Heart left ventricle (tissue), 16 donors: ENCODE measurements around the gene DNAH17. TPM values are rescaled to one million over a fixed set of nuclear protein-coding genes. Genes with fewer than 3 reads are reported as not detected.

ENCODE experiments used
- ATAC-seq, 4 donors: fragments of 200-7000 bp; cut with Tn5 transposase; one replicate each; pipeline ENCODE4 v1.9.1; 2020 to 2022; ENCODE audit warnings: moderate library complexity in 4 of 4, mild to moderate bottlenecking in 3 of 4, moderate number of reproducible peaks in 1 of 4
- DNase-seq, 5 donors: peaks; one replicate each; pipeline ENCODE4 v3.0.0-alpha.2; 2020
- H3K27ac ChIP-seq, 12 donors: fragments of 200-600 bp; sonication (generic) in 4 of 12; one replicate each; pipeline versions ENCODE4 v1.5.0 to v1.8.0; 2016 to 2022; ENCODE audit warnings: mild to moderate bottlenecking in 2 of 12
- H3K27me3 ChIP-seq, 9 donors: fragments of 200-600 bp; sonication (generic) in 2 of 9; one replicate each; pipeline versions ENCODE4 v1.5.1 to v1.8.0; 2016 to 2022; ENCODE audit warnings: mild to moderate bottlenecking in 3 of 9
- H3K36me3 ChIP-seq, 9 donors: fragments of 200-600 bp; sonication (generic) in 2 of 9; one replicate each; pipeline versions ENCODE4 v1.5.0 to v1.8.0; 2018 to 2022; ENCODE audit warnings: mild to moderate bottlenecking in 2 of 9
- H3K4me1 ChIP-seq, 12 donors: fragments of 200-600 bp; sonication (generic) in 4 of 12; one replicate each; pipeline versions ENCODE4 v1.5.0 to v1.8.0; 2016 to 2022; ENCODE audit warnings: mild to moderate bottlenecking in 3 of 12
- H3K4me3 ChIP-seq, 12 donors: fragments of 200-600 bp; sonication (generic) in 4 of 12; one replicate each; pipeline versions ENCODE4 v1.5.0 to v1.8.0; 2017 to 2022; ENCODE audit warnings: mild to moderate bottlenecking in 9 of 12, moderate library complexity in 4 of 12
- H3K9me3 ChIP-seq, 12 donors: fragments of 200-600 bp; sonication (generic) in 4 of 12; one replicate each; pipeline versions ENCODE4 v1.5.0 to v1.8.0; 2016 to 2022; ENCODE audit warnings: mild to moderate bottlenecking in 1 of 12
- CTCF ChIP-seq, 12 donors: fragments of 200-600 bp; sonication (generic) in 4 of 12; IDR thresholded peaks; one replicate each; pipeline versions ENCODE4 v1.5.0 to v1.8.0; 2018 to 2022; ENCODE audit warnings: antibody characterized with exemption in 12 of 12, mild to moderate bottlenecking in 5 of 12
- POLR2A ChIP-seq, 2 donors: fragments of 450-650 bp; IDR thresholded peaks; one replicate each; pipeline ENCODE4 v1.6.1; 2017; ENCODE audit warnings: antibody characterized with exemption in 2 of 2, mild to moderate bottlenecking in 2 of 2, moderate library complexity in 2 of 2
- WGBS, 4 donors: extraction: QIAGEN DNeasy Blood & Tissue Kit in 2 of 4; methylation state at CpG; one replicate each; pipeline versions ENCODE4 v1.1.5 to v1.1.7; 2013 to 2018; 5-methylcytosine and 5-hydroxymethylcytosine counted together
- intact Hi-C, 10 donors: fragments of 100-400 bp; cut with DNase I; formaldehyde crosslinking; loops; one replicate each; pipeline versions ENCODE4 v1.11.1 to v1.14.2; 2022
- polyA plus RNA-seq, 2 donors: library from polyadenylated mRNA; stranded (reverse); fragments of 200-250 nt; gene quantifications; one replicate each; pipeline ENCODE4 v1.2.3, GENCODE V29; 2013
- total RNA-seq, 9 donors: library from RNA; depleted of rRNA in 2 of 9; stranded (reverse); fragments of >200 nt in 2 of 9; fragmentation: NEBNext Ultra II Directional in 3 of 9; extraction: Animal tissue kit (Norgen Biotek cat#: 25700) in 3 of 9; gene quantifications; one replicate each; pipeline versions ENCODE4 v1.1.0 to v1.2.4, GENCODE V29; 2016 to 2023
- donor health status: ischemic (EF 13 %, LVEDD 7.1; RV severe dilation, severe dysfunction).
- donor health status: healthy with polysubstance abuse.
- donor health status: DM: no; HTN: yes; CAD: no.
- donor health status: DM: no; HTN: no; CAD: no.
- donor health status: ischemic (EF 25% LVEDD 6.9; RV normal size, moderate dysfunction).
- donor health status: ischemic (EF 25% LVEDD 5.7; RV mildly dilated, moderate dysfunction).
- donor health status: healthy.
- donor health status: DM: yes; HTN: yes; CAD: no.
- donor health status: ischemic (EF 35%, LVEDD 5.7; RV mildly dilated, moderate dysfunction).
- donor health status: nonischemic (EF 11% LVEDD 7.7; RV severe dilation, severe dysfunction).
- donor health status: DM: yes; HTN: yes; CAD: no.
- donor health status: PGD.
- donor health status: ischemic (EF 29% LVEDD 5.4; RV normal size, mild dysfunction).
- donor health status: nonischemic (EF 23%, LVEDD 6.1; RV moderate dilation, normal function).

DNAH17 gene
- total and polyA plus RNA-seq, 11 donors, result 0.02 to 0.63 (median 0.17) TPM; not detected in 4

GRCh38 chr17:78559749-78560368, 17.3 kb downstream of the DNAH17 start:
- Histone ChIP-seq H3K27me3 (peaks cover 0 to 3% (median 0%) of the 10 kb centered on the region in 9 donors), H3K36me3 (no peaks in the 10 kb centered on the region), H3K27ac (no peak overlapping the region), H3K4me3 (no peak overlapping the region), H3K4me1 (peaks cover 0 to 14% (median 5%) of the 10 kb centered on the region in 12 donors), H3K9me3 (no peaks in the 10 kb centered on the region)
- no peak for TF ChIP-seq CTCF (IDR thresholded peaks at IDR 0.05)
- no peak for TF ChIP-seq POLR2A (IDR thresholded peaks at IDR 0.05)
- DNase-seq, result peak in 1 of 5 donors; percentile 54
- ATAC-seq, result no peak
- intact Hi-C loops, result no loop called here
- 59 to 71% (median 65%) methylated on average over 17 of the region's 17 CpGs for WGBS, 4 donors

- peak in 1 of 5 donors; percentile 3 for DNase-seq
- Histone ChIP-seq H3K27me3 (peaks cover 0 to 5% (median 0%) of the 10 kb centered on the region in 9 donors), H3K27ac (no peak overlapping the region), H3K4me1 (peaks cover 0 to 13% (median 5%) of the 10 kb centered on the region in 12 donors), H3K9me3 (no peaks in the 10 kb centered on the region), H3K4me3 (no peak overlapping the region), H3K36me3 (no peaks in the 10 kb centered on the region)
- ATAC-seq, result no peak
- intact Hi-C loops, result no loop called here
- TF ChIP-seq POLR2A (IDR thresholded peaks at IDR 0.05) (no peak), CTCF (IDR thresholded peaks at IDR 0.05) (no peak)
- 83 to 87% (median 87%) methylated on average over 5 of the region's 5 CpGs for WGBS, 4 donors
These were observed 18.2 kb downstream of the DNAH17 start for GRCh38 chr17:78558989-78559388.

- WGBS, 4 donors, result 71 to 84% (median 79%) methylated on average over 10 of the region's 10 CpGs
- no peaks in the 10 kb centered on the region for H3K9me3 ChIP-seq
- H3K27ac ChIP-seq, result no peak overlapping the region
- peaks cover 0 to 5% (median 0%) of the 10 kb centered on the region in 9 donors for H3K27me3 ChIP-seq
- intact Hi-C loops, result no loop called here
- TF ChIP-seq CTCF (IDR thresholded peaks at IDR 0.05), result no peak
- H3K4me3 ChIP-seq, result no peak overlapping the region
- DNase-seq, result peak in 1 of 5 donors; percentile 14
- peak in 1 of 4 donors; percentile 40 for ATAC-seq
- H3K36me3 ChIP-seq, result no peaks in the 10 kb centered on the region
- peaks cover 0 to 11% (median 5%) of the 10 kb centered on the region in 12 donors for H3K4me1 ChIP-seq
These were observed 18.9 kb downstream of the DNAH17 start for GRCh38 chr17:78558181-78558850.

GRCh38 chr17:78557598-78558039, 19.6 kb downstream of the DNAH17 start:
- Histone ChIP-seq H3K9me3 (no peaks in the 10 kb centered on the region), H3K4me3 (no peak overlapping the region), H3K27me3 (peaks cover 0 to 5% (median 0%) of the 10 kb centered on the region in 9 donors), H3K36me3 (no peaks in the 10 kb centered on the region), H3K4me1 (peaks cover 0 to 7% (median 1%) of the 10 kb centered on the region in 12 donors), H3K27ac (no peak overlapping the region)
- DNase-seq (no peak), ATAC-seq (peak in 1 of 4 donors; percentile 45)
- intact Hi-C loops, result no loop called here
- TF ChIP-seq POLR2A (IDR thresholded peaks at IDR 0.05) (no peak), CTCF (IDR thresholded peaks at IDR 0.05) (no peak)
- WGBS, 4 donors, result 36 to 49% (median 46%) methylated on average over 2 of the region's 2 CpGs
